DND-41 (cell line): ENCODE data around the gene DLEU7.

Source experiments
- CTCF ChIP-seq: IDR thresholded peaks from 2 replicates; pipeline ENCODE4 v1.5.1; 2012; ENCODE audit warnings: borderline replicate concordance, low read length, moderate library complexity, mild to moderate bottlenecking; ENCODE audit not compliant: poor library complexity, severe bottlenecking; ENCODE audit errors: extremely low read depth
- EZH2 ChIP-seq: IDR thresholded peaks from 3 replicates; pipeline ENCODE4 v1.6.1; 2012; ENCODE audit warnings: borderline replicate concordance, low read depth, mild to moderate bottlenecking, moderate library complexity, low read length, inconsistent platforms; ENCODE audit not compliant: severe bottlenecking

GRCh38 chr13:50829896-50830295 lies 13.6 kb downstream of the DLEU7 start:
- no peak for TF ChIP-seq CTCF
- TF ChIP-seq EZH2, result no peak
